Activated CD8-positive, alpha-beta T cell treated with anti-CD3 and anti-CD28 coated beads, Interleukin-2, amount 10 ng/mL, durations not matched to agents 7 days and 5 days (primary cell): ENCODE results near the gene SELENOO. TPM values are rescaled to one million over a fixed set of nuclear protein-coding genes. Genes with fewer than 3 reads are reported as not detected.

Experiments
- ATAC-seq: fragments of 150-1000 bp; cut with Tn5 transposase; one replicate; pipeline ENCODE4 v1.10.0; 2021; ENCODE audit warnings: moderate library complexity
- CTCF ChIA-PET: fragments of 350-600 bp; sonication (Branson Sonifier 250); formaldehyde crosslinking; loops from one replicate; lab custom pipeline; 2021; ENCODE audit warnings: antibody characterized with exemption; lab: Charles Lee
- POLR2A ChIA-PET: fragments of 350-600 bp; sonication (Branson Sonifier 250); formaldehyde crosslinking; loops from one replicate; lab custom pipeline; 2021; ENCODE audit warnings: antibody characterized with exemption; lab: Charles Lee
- DNase-seq: peaks from one replicate; pipeline ENCODE4 v3.0.0-alpha.2; 2020
- H3K27ac Mint-ChIP-seq: one replicate; pipeline ENCODE4 v1.8.0; 2021; ENCODE audit warnings: mild to moderate bottlenecking, mixed read lengths
- H3K27me3 Mint-ChIP-seq: one replicate; pipeline ENCODE4 v1.8.0; 2021; ENCODE audit warnings: low read depth, mixed read lengths
- H3K36me3 Mint-ChIP-seq: one replicate; pipeline ENCODE4 v1.8.0; 2021; ENCODE audit warnings: low read depth, mixed read lengths
- H3K4me1 Mint-ChIP-seq: one replicate; pipeline ENCODE4 v1.8.0; 2021; ENCODE audit warnings: low read depth, mixed read lengths
- H3K4me3 Mint-ChIP-seq: one replicate; pipeline ENCODE4 v1.8.0; 2021; ENCODE audit warnings: mild to moderate bottlenecking, mixed read lengths
- H3K9me3 Mint-ChIP-seq: one replicate; pipeline ENCODE4 v1.8.0; 2022; ENCODE audit warnings: mixed read lengths; ENCODE audit not compliant: insufficient read depth
- total RNA-seq, 2 experiments: library from RNA; stranded (reverse); gene quantifications; one replicate each; pipeline ENCODE4 v1.2.3, GENCODE V29; 2021

The SELENOO gene
- total RNA-seq, 2 experiments from 2014 or later, result 23.6 to 24.4 TPM

GRCh38 chr22:50250249-50250554 is 49.4 kb downstream of the SELENOO start:
- ATAC-seq, result no peak
- CTCF ChIA-PET, result interaction anchor here (1.5 to 3.2 kb wide), 10 partner anchors 10 to 371 kb away, joined by 5 to 27 read pairs (median 9); no protein-coding TSS in a partner anchor
- Mint-ChIP-seq H3K4me1 (peaks cover 26% of the 10 kb centered on the region), H3K36me3 (peaks cover 11% of the 10 kb centered on the region), H3K27ac (peak overlapping the region; percentile 84), H3K27me3 (no peaks in the 10 kb centered on the region), H3K9me3 (no peaks in the 10 kb centered on the region), H3K4me3 (peak overlapping the region; percentile 84)
- POLR2A ChIA-PET, result interaction anchor here (0.5 to 3.2 kb wide), 7 partner anchors 12 to 258 kb away, joined by 3 to 17 read pairs (median 4); partner anchors contain the start of genes LMF2, MAPK12 and NCAPH2
- DNase-seq, result no peak

DNA sequence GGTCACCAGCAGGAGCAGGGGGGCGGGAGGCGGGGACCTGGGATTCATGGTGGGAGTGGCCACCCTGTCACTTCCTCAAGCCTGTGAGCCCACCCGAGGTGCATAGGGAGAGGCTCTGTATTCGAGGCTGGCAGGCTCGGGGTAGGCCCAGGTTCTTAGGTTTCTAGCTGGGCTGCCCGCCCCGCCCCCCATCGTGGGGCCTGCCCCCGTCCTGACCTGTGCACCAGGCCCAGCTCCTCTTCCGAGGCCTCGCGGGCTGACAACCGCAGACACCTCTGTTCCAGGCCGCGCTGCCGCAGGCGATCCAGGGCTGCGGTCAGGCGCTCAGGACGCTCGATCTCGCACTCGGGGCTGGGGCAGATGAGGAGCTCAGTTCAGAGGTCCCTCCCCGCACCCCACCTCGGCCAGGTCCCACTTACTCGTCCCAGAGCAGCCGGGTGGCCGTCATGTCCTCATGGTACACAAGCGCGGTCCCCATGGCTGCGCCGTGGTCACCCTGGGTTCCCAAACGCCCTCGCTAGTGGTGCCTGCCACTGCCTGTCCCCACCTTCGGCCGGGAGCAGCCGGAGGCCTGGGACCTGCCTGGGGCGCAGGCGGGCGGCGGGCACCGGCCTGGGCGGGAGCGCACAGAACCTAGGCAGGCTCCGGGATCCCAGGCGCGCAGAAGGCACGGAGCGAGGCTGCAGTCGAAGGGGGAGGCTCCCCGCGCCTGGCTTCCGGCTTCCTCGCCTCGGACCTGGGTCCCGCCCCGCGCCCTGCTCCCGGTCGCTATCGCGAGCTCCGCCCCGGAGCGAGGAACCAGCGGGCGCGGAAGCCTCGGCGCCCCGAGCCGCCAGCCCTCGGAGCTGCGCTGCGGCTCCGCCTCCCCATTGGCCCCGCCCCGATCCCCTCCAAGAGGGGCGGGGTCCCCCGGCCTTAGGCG is 50.0 kb downstream of the SELENOO start, which contains the start of gene HDAC10:
Gene HDAC10, minus strand, starts transcription at position 711 of the 922 bp plus-strand sequence. Its CDS starts 233 bp downstream, at position 478.
- POLR2A ChIA-PET, result interaction anchor here (0.5 to 3.2 kb wide), 10 partner anchors 11 to 370 kb away, joined by 3 to 17 read pairs (median 4); partner anchors contain the start of genes LMF2, MAPK12, NCAPH2 and SCO2
- H3K27ac Mint-ChIP-seq, result peak within 1 kb of the TSS; percentile 84
- H3K4me3 Mint-ChIP-seq, result peak within 1 kb of the TSS; percentile 84
- peaks cover 26% of the 10 kb centered on the region for H3K4me1 Mint-ChIP-seq
- no peaks in the 10 kb centered on the region for H3K9me3 Mint-ChIP-seq
- DNase-seq, result peak; percentile 91
- CTCF ChIA-PET, result interaction anchor here (0.6 to 3.2 kb wide), 23 partner anchors 11 to 370 kb away, joined by 3 to 27 read pairs (median 5); partner anchors contain the start of gene SCO2
- peaks cover 11% of the 10 kb centered on the region for H3K36me3 Mint-ChIP-seq
- no peaks in the 10 kb centered on the region for H3K27me3 Mint-ChIP-seq
- ATAC-seq, result peak; percentile 88

DNA sequence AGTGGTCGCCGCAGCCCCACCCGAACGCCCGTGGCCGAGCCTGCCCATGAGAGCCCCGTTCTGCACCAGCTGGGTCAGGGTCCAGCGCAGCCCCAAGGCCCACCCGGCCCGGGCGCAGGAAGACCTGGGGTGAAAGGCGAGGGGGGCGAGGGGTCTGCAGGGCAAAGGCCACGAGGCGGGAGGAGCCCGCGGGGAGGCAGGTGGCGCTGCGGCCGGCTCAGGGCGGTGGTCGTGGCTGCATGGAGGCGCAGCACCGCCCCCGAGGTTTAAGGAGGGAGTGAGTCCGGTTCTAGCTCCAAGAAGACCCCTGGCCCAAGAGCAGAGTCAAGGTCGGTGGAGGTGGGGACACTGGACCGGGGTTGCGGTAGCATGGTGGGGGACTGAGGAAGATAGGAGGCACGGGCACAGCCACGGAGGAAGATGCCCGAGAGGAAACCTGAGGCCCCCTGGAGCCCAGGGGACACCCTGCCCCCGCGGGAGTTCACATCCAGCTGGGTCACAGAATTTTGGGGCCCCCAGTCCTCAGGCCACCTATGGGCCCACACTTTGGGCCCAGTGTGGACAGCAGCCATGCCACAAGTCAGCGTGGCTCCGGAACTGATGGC is 50.8 kb downstream of the SELENOO start:
- CTCF ChIA-PET, result interaction anchor here (0.6 to 3.2 kb wide), 24 partner anchors 11 to 370 kb away, joined by 3 to 27 read pairs (median 5); partner anchors contain the start of gene SCO2
- H3K4me1 Mint-ChIP-seq, result peaks cover 20% of the 10 kb centered on the region
- ATAC-seq, result no peak
- peaks cover 7% of the 10 kb centered on the region for H3K36me3 Mint-ChIP-seq
- H3K27me3 Mint-ChIP-seq, result no peaks in the 10 kb centered on the region
- peak overlapping the region; percentile 84 for H3K4me3 Mint-ChIP-seq
- DNase-seq, result no peak
- H3K27ac Mint-ChIP-seq, result peak overlapping the region; percentile 39
- no peaks in the 10 kb centered on the region for H3K9me3 Mint-ChIP-seq
- POLR2A ChIA-PET, result interaction anchor here (1.2 to 3.2 kb wide), 7 partner anchors 11 to 370 kb away, joined by 3 to 17 read pairs (median 4); partner anchors contain the start of genes LMF2, MAPK12, NCAPH2 and SCO2

- ATAC-seq (peak; percentile 56), DNase-seq (peak; percentile 84)
- POLR2A ChIA-PET, result interaction anchor here (0.8 to 3.2 kb wide), 7 partner anchors 10 to 369 kb away, joined by 3 to 17 read pairs (median 4); partner anchors contain the start of genes MAPK12 and SCO2
- Mint-ChIP-seq H3K4me3 (no peak overlapping the region), H3K36me3 (peaks cover 5% of the 10 kb centered on the region), H3K27me3 (no peaks in the 10 kb centered on the region), H3K9me3 (no peaks in the 10 kb centered on the region), H3K27ac (no peak overlapping the region), H3K4me1 (peaks cover 18% of the 10 kb centered on the region)
- CTCF ChIA-PET, result interaction anchor here (0.7 to 3.2 kb wide), 26 partner anchors 8 to 369 kb away, joined by 3 to 27 read pairs (median 5); partner anchors contain the start of genes LMF2, NCAPH2 and SCO2
Measured at GRCh38 chr22:50252082-50253045, 51.6 kb downstream of the SELENOO start.

DNA sequence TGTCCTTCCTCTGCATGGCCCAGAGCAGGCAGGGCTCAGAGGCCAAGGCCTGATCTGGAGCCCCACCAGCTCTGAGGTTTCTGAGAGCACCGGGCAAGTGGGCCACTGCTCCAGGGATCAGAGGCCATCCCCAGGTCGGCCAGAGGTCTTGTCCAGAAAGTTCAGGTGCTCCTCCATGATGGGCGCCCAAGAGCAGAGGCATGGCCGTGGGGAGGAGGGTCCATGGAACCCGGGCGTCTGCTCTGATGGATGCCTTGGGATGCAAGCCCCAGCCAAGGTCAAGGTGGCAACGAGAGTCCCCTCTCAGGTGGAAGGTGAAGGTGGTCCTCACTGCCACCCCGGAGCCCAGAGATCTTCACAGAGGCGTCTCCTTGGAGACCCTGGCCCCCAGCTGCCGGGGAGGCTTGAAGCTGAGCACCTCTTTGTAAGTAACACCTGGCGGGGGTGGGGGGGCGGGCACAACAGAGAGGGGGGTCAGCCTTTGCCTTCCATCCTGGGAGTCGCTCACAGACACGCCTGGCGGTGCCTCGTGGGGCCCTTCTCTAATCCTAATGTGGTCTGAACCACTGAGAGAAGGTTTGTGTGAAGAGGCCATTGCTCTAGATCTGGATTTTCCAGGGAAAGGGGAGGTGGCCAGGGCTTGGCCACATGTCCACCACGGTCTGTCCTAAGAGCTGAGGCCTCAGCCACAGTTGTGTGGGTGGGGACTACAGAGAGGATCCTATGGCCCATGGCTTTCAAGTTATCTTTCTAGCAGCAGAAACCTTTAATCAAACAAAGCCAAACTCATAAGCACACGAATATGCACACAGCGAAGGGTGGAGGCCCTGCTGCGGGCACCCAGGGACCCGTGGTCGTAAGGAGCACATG is 52.5 kb downstream of the SELENOO start:
- Mint-ChIP-seq H3K4me3 (no peak overlapping the region), H3K27me3 (no peaks in the 10 kb centered on the region), H3K36me3 (no peaks in the 10 kb centered on the region), H3K9me3 (no peaks in the 10 kb centered on the region), H3K27ac (peak overlapping the region; percentile 37), H3K4me1 (peaks cover 10% of the 10 kb centered on the region)
- ATAC-seq (no peak), DNase-seq (peak; percentile 20)
- CTCF ChIA-PET, result interaction anchor here (0.7 to 3.2 kb wide), 13 partner anchors 9 to 275 kb away, joined by 3 to 27 read pairs (median 4); partner anchors contain the start of genes LMF2 and NCAPH2
- POLR2A ChIA-PET, result interaction anchor here (0.8 to 3.2 kb wide), 3 partner anchors 9 to 255 kb away, joined by 3 to 17 read pairs (median 3); partner anchors contain the start of gene MAPK12

DNA sequence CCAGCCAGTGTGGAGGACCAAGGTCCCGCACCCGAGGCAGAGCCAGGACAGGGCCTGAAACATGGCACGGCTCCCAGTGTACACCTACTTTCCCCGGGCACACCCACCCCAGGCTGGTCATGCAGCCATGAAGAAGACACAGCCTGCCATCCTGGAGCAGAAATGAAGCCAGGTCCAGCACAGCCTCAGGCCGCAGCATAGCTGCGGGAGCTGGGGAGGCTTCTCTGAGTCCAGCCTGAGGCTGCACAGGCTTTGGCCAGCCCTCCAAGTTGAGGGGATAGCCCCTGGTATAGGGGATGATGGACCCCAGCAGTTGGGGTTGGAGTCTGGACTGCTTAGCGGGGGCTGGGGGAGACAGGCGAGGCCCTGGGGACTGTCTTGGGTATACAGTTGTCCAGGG is 53.1 kb downstream of the SELENOO start:
- peaks cover 10% of the 10 kb centered on the region for H3K4me1 Mint-ChIP-seq
- H3K9me3 Mint-ChIP-seq, result no peaks in the 10 kb centered on the region
- CTCF ChIA-PET, result no interaction called here
- no peak overlapping the region for H3K27ac Mint-ChIP-seq
- H3K27me3 Mint-ChIP-seq, result peaks cover under 1% of the 10 kb centered on the region
- no peak overlapping the region for H3K4me3 Mint-ChIP-seq
- no peaks in the 10 kb centered on the region for H3K36me3 Mint-ChIP-seq
- POLR2A ChIA-PET, result no interaction called here
- ATAC-seq (no peak), DNase-seq (no peak)

DNA sequence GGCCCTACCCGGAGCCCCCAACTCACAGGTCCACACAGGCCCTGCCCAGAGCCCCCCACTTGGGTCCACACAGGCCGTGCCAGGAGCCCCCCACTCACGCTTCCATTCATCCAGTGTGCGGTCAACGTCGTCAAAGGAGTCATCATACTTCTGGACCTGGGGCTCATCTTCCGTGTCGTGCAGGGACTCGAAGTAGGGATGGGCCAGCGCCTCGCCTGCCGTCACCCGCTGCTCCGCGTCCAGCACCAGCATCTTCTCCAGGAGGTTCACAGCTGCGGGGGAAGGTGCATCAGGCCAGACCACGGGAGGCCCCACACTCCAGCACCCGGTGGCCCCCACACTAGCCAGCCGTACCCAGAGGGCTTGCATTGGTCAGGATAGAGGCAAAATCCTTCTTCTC is 54.3 kb downstream of the SELENOO start:
- ATAC-seq (no peak), DNase-seq (no peak)
- ChIA-PET POLR2A (interaction anchor here (0.8 to 0.9 kb wide), 2 partner anchors 11 to 253 kb away, joined by 3 to 4 read pairs; partner anchors contain the start of genes LMF2 and NCAPH2), CTCF (no interaction called here)
- Mint-ChIP-seq H3K4me1 (peaks cover 6% of the 10 kb centered on the region), H3K27ac (no peak overlapping the region), H3K4me3 (no peak overlapping the region), H3K27me3 (peaks cover 2% of the 10 kb centered on the region), H3K9me3 (no peaks in the 10 kb centered on the region), H3K36me3 (no peaks in the 10 kb centered on the region)

GRCh38 chr22:50255607-50256006 is 54.8 kb downstream of the SELENOO start:
- DNase-seq (no peak), ATAC-seq (no peak)
- ChIA-PET POLR2A (interaction anchor here (0.8 kb wide), 1 partner anchor 252 kb away, joined by 4 read pairs; the partner anchor contains the start of genes LMF2 and NCAPH2), CTCF (interaction anchor here (0.8 kb wide), 1 partner anchor 375 kb away, joined by 4 read pairs; no protein-coding TSS in a partner anchor)
- Mint-ChIP-seq H3K27me3 (peaks cover 2% of the 10 kb centered on the region), H3K36me3 (no peaks in the 10 kb centered on the region), H3K4me3 (no peak overlapping the region), H3K9me3 (no peaks in the 10 kb centered on the region), H3K27ac (no peak overlapping the region), H3K4me1 (peaks cover 2% of the 10 kb centered on the region)

DNA sequence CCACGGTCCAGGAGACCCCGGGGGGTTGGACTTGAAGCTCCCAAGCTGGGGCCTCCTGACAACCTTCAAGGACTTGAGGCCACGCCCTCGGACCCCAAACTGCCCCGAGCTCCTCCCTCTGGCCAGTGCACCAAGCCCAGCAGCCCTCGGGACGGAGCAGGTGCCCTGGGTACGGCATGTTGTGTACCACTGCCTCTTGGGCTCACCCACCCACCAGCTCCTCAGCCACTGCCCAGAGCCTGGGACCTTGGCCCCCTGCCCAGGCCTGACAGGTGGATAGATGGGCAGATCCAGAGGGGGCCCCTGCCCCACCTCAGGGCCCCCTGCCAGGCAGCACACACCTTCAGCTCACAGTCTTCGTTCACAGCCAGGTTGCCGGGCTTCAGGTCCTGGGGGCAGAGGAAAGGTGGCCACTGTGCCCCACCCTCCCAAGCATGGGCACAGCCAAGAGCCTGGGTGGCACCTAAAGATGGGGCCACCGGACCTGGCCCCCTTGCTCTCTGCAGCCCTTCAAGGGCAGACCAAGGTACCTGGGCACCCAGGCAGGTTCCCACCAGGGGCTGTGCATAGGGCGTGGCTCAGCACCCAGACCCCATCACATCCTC is 55.5 kb downstream of the SELENOO start:
- DNase-seq (no peak), ATAC-seq (no peak)
- ChIA-PET CTCF (interaction anchor here (0.8 kb wide), 1 partner anchor 374 kb away, joined by 4 read pairs; no protein-coding TSS in a partner anchor), POLR2A (interaction anchor here (0.7 kb wide), 1 partner anchor 48 kb away, joined by 6 read pairs; no protein-coding TSS in a partner anchor)
- Mint-ChIP-seq H3K27ac (no peak overlapping the region), H3K36me3 (no peaks in the 10 kb centered on the region), H3K4me3 (no peak overlapping the region), H3K27me3 (peaks cover 2% of the 10 kb centered on the region), H3K9me3 (no peaks in the 10 kb centered on the region), H3K4me1 (no peaks in the 10 kb centered on the region)
